KBM-7 (cell line): Measurements from ENCODE around the gene SIAH3.
A peak's percentile ranks its signal among the peaks of the same experiment; 100 is the strongest.

ENCODE experiments used
- DNase-seq: peaks from one replicate; pipeline ENCODE4 v3.0.0-alpha.2; 2015
- in situ Hi-C: fragments of 300-500 bp; cut with MboI; formaldehyde crosslinking; loops from 2 replicates; pipeline ENCODE4 v1.14.3; 2020; ENCODE audit warnings: low sequenced_read_pairs, low pct_unique_long_range_greater_than_20kb, mixed read lengths

Gene SIAH3

DNA sequence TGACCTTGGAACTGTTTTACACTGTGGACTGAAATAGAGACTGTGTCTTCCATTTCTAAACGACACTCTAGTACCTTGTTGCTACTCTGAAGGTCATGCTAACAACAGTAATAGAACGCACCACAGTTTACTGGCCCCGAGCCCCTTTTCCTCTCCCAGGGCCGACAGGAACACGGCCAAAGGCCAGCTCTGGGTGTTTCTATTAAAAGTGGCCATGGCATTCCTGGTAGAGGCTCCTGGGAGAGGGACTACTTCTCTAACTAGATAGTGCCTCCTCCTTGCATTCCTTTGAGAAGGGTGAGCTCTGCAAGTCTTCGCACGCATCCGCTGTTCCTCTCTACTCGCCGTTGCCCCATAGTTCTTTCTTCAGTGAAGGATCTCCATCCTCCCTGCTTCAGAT, 18.7 kb upstream of the SIAH3 start:
- in situ Hi-C loops, result no loop called here

DNA sequence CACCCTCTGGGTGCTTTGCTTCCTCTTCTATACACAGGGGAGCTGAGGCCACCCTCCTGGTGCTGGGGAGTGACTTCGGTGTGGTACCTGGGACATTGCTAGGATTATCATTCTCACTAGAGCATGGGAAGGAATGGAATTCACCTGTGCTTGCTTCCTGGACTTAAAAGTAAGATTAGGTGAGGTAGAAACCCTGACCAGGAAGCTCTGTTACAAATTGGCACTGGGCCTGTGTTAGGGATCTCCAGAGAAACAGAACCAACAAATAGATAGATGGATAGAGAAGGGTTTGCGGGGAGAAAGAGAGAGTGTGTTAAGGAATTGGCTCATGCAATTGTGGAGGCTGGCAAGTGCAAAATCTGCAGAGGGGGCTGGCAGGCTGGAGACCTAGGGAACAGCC, 13.9 kb upstream of the SIAH3 start:
- DNase-seq, result no peak
- in situ Hi-C loops, result no loop called here

More for the DNA sequence above, 18.7 kb upstream of the SIAH3 start:
- no peak for DNase-seq

DNA sequence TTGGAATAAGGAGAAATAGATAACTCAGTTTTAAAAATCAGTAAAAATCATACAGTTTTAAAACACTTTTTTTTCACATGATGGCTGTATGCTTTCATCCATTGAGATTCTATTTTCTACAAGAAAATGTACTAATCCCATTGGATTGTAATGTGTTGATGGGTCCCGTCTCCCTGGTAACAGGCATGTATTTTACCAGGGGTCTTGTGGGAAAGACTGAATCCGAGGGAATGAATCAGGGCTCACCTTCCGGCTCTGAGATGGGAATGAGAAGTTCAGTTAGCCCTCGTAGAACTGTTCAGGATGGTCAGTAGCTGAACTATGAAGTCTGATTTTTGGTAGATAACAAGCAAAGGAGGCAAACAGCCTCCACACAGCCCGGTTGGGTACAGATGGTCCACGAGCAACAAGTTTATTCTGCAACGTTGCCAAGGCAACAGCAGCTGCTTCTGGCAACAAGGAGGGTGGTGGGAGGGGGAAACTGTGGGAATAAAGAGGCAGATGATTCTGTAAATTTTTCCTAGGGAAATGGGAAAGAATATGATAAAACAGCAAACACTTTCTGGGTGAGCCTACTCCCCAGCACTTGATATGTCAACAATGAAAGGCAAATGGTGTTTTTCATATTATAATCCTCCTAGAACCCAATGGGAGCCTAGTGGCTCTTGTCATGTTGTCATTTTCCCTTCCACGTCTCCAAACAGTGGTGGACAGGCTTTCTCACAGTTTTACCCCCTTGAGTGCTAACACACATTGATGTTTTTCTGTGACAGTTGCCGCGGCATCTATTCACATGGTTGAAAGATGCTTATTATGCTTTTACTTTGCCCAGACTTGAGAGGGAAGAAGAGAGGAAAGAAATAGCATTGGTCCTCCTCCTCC, 12.4 kb upstream of the SIAH3 start:
- DNase-seq, result no peak
- in situ Hi-C loops, result no loop called here

DNA sequence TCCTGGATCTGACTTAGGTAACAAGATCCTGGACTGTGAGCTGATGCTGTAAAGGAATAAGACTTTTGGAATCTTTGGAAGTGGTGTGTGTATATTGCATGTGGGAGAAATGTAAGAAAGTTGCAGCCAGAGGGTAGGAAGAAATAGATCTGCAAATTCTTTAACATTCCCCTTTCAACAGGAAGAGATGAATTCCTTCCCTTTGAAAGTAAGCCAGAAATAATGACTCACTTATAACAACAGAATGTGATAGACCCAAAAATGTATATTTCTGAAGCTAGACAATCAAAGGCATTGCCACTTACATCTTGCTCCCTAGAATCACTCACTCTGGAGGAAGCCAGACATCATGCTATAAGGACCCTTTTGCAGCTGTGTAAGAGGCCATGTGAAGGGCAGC, 9.8 kb upstream of the SIAH3 start:
- in situ Hi-C loops, result no loop called here
- no peak for DNase-seq

DNA sequence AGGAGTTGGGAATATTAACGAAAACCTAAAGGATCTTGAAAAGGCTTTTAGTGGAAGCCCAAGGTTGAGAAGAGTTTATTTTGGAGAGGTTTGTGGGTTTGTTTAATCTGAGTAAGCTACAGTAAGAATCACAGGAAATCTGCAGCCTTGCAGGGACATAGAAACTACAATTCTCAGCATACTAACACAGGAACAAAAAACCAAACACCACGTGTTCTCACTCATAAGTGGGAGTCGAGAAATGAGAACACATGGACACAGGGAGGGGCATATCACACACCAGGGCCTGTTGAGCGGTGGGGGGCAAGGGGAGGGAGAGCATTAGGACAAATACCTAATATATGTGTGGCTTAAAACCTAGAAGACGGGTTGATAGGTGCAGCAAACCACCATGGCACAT, 8.7 kb upstream of the SIAH3 start:
- no peak for DNase-seq
- in situ Hi-C loops, result no loop called here

DNA sequence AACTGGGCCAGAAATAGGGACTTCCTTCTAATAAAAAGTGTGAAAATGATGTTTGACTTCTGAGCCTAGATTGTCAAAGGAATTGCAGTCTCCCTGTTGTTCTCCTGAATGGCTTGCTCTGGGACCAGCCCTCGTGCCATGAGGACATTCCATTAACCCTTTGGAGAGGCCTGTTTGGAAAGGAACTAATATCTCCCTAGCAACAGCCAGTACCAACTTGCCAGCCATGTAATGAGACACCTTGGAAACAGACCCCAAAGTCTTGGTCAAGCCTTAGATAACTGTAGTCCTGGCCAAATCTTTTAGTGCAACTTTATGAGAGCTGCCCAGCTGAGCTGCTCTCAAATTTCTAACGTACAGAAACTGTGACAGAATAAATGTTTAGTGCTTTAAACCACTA, 8.2 kb upstream of the SIAH3 start:
- in situ Hi-C loops, result no loop called here
- no peak for DNase-seq

DNA sequence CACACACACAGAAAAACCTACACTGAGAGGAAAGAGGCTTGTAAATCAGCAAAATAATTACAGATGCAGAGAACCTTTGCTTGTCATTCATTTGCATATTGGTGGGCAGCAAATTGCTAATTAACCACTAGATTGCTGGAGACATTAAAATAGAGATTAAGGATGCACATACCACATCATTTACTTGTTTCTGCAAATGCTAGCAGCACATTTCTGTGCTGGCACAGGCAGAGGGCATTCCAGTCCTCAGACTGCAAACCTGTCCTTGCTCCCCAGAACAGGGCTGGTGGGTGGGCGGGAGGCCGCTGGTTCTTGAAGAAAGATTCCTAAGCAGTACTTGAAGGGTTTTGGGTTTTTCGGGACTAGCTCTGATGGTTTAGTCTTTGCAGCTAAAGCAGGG, 941 bp upstream of the SIAH3 start:
- in situ Hi-C loops, result no loop called here
- no peak for DNase-seq

DNA sequence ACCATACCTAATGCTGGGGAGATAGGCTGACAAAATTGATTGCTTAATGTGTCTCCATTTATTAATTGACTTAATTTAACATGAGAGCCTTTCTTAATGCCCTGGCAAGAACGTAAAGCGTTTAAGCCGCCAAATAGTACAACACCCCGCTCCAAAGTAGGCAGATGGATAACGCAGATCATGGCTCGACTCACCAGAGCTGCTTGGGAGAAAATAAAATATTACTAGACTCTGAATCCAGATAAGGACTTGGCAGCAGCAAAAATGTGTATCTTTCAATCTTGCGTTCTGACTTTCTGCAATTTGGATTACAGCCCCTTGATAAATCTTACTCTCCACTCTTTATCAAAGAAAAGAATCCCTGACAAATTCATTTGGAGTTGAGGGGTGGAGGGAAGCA, 403 bp upstream of the SIAH3 start:
- no peak for DNase-seq
- in situ Hi-C loops, result no loop called here

DNA sequence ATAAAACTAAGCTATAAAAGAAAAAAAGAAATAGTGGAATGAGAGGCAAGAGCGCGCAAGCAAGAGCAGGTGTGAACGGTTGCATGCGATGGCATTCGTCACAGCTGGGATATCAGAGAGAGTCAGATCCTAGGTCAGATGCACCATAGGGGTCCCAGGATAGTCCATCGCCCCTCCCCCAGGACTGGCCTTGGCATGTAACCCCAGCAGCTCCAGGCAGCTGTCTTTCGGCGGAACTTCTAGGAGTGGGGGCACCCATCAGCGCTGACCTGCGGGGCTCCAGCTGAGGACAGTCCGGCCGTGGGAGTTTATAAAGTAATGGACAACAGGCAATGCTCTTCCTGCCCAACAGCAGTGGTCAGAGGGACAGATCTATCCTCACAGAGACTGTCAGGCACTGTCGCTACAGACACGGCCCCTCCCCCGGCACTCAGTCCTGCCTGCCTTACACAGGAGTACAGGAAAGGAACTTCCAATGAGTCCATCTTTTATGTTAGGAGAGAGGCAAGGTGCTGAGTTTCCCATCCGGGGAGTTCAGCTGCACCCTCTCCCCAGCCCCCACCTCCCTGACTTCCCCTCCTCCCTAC, 1.4 kb downstream of the SIAH3 start:
- in situ Hi-C loops, result no loop called here
- DNase-seq, result no peak

DNA sequence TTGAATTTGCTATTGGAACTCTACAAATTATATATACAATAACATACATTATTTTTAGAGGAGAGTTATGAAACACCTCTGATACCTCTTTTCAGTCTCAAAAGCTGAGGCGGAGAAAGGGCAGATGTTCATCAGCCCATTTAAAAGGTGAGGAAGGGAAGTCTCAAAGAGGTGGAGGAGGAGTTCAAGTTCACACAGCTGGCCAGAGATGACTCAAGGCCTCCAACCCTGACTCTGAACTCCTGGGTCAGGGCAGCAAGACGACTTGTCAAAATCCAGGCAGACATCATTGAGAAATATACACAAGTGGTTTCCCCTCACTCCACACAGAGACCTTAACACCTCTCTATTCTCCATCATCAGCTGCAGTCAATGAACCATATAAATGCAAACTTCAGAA, 2.1 kb downstream of the SIAH3 start:
- in situ Hi-C loops, result no loop called here
- no peak for DNase-seq

DNA sequence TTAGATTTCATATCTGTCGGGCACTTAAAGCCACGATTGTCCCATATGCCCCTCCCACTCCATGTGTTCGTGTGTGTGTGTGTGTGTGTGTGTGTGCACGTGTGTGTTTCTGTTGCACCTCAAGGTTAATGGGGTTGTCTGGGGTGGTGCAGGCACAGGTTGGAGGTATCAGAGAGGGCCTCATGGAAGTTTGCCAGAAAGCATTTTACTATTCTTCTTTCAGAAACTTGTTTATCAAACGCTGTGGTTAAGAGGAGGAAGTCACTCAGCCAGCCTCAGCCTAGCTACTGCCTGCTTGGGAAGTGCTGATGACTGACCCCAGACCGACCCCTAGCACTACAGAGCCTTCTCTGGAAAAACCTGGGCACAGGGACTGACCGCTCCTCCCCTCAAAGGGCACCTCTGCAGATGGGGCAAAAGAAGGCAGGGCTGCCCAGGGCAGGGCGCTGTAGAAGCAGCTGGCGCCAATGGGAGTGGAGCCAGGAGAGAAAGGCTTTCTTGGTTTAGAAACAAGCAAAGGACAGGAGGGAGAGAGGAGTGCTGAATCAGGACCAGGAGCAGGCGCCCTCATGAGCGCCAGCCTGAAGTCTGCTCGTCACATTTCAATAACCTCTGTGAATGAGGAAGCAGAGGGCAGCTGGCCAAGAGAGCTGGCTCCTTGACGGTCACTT, 3.9 kb downstream of the SIAH3 start:
- peak; percentile 84 for DNase-seq
- in situ Hi-C loops, result no loop called here

DNA sequence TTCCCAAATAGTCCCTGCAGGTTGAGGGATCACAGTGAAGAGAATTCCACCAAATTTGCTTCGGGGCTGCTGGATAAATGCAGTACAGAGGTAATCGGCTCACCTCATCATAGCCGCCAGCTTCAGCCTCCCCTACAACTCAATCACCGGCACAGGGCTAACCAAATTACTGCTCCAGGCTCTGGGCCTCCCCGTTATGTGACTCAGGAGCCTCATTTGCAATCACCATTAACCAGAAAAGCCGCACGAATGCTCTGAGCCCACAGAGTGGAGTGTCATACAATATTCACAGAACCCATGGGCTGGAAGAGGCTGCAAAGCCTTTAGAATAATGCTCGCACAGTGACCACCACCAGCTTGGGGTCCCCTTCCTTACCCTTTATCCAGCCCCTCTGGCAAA, 4.9 kb downstream of the SIAH3 start:
- DNase-seq, result no peak
- in situ Hi-C loops, result no loop called here

DNA sequence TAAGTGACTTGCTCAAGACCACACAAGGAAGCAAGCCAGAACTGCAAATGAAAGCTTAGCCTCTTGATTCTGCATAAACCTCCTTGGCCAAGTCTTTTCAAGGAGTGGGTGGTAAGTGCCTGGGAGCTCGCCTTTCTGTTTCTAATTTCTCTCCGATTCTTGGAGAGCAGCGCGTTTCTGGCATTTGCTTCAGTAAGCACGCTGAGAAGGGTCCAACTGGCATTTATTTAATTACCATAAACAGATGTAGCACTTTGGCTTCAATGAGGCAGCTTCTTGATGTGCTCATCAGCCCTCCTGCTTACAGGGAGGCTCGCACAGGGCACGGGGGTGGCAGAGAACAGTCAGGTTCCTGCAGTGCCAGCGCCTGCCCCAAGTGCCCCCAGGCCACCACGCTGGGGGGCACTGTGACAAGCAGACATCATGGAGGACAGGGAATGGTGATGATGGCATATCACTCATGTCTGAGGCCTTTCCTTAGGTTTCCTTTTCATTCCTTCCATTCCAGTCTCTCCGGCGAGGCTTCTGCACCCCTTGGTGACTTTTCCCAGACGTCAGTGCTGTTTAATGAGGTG, 13.3 kb downstream of the SIAH3 start:
- in situ Hi-C loops, result no loop called here
- DNase-seq, result no peak

DNA sequence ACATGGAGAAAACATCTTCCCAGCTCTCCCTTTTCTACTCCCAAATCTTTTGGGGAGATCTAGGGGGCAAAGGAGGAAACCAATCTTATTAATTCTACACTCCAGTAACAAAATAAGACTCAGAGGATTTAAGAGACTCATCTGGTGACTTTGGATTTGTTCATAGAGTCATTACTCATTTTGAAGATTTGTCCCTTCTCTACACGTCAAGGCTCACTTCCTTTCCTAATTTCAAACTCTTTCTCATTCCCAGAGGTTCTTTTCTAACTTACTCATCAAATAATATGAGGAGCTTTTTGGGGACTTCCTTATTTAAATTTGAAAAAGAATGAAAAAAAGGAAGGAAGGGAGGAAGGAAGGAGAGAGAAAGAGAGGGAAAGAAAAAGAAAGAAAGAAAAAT, 14.4 kb downstream of the SIAH3 start:
- in situ Hi-C loops, result no loop called here

DNA sequence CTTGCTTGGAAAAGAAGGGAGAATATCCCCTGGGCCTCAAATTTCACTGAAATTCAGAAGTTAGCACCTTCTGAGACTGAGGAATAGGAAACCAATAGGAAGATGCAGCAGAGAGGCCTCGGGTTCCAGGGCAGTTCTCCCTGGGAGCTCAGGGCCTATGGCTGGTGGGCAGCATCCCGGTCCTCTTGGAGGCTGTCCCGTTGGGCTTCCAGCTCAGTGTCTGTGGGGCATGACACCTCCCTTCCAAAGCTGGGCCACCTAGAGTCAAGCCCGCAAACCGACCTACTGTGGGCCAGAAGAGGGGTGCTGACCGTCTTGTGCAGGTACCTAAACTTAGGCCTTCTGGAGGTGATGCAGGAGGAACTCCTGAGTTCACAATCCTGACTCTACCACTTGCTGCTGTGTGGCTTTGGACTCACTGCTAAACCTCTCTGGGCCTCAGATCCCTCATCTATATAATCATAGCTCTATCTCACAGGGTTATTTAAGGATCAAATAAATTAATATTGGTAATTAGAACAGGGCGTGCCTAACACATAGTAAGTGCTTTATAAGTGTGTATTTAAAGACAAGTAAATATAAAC, 17.1 kb downstream of the SIAH3 start:
- in situ Hi-C loops, result no loop called here
- no peak for DNase-seq

More for the DNA sequence above, 14.4 kb downstream of the SIAH3 start:
- no peak for DNase-seq

DNA sequence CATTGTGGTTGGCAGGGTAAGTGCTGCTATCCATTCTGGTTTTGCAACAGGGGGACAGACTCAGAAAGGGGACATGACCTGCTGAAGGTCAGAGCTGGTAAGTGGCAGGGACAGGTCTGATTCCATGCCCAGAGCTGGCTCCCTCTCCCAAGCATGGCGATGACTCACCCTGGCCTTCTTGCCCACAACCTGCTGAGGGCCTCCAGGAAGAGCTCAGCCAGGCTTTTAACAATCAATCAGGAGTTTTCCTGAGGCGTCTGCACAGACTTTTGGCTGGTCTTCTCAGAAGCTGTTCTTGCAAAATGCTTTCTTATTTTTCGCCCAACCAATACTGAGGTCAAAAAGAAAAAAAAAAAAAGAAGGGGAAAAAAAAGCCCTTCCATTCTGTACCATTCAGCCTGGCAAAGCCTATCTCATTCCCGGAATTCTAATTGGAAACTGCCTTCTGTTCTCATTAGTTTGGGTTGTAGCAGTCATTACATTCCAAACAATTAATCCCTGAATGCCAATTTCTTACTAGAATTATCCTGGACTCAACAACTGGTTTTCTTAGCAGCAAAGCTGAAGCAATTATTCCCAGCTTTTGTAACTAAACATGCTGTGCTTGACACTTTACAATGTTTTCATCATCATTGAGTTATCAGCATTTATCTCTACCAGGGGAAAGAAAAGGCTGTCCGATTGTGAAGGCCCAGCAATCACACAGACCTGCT, 17.7 kb downstream of the SIAH3 start:
- peak; percentile 18 for DNase-seq
- in situ Hi-C loops, result no loop called here

DNA sequence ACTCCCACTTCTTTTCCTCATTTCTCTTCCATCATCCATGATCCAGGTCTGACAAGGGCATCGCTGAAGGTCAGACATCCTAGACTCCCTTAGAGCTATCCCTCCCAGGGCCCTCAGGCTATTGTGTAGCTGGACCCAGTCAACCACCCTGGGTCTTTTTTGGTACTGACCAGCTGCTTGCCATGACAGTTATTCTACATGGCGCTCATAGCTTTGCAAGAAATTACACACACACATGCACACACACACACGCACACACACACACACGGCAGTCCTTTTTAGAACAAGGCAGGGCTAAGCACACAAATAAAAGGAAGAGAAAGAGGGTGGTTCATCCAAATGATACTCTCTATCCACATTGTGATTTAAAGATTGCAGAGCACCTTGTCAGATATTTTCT, 18.3 kb downstream of the SIAH3 start:
- in situ Hi-C loops, result no loop called here
- no peak for DNase-seq

DNA sequence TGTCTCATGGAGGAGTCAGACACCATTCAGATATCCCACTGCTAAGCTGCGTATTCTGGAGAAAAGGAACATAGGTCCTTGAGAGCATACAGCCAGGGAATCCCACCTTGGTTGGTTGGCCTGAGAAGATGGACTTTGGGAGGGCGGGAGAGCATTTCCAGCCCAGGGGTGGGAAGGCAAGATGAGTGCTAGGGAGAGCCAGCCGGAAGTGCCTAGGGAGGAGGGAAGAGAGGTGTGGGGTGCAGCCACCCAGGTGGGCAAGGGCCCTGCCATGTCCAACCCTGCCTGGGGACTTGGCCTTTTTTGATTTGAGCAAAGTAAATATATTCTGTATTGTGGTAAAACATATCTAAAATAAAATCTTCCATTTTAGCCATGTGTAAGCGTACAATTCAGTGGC, 19.7 kb downstream of the SIAH3 start:
- DNase-seq, result no peak
- in situ Hi-C loops, result no loop called here

DNA sequence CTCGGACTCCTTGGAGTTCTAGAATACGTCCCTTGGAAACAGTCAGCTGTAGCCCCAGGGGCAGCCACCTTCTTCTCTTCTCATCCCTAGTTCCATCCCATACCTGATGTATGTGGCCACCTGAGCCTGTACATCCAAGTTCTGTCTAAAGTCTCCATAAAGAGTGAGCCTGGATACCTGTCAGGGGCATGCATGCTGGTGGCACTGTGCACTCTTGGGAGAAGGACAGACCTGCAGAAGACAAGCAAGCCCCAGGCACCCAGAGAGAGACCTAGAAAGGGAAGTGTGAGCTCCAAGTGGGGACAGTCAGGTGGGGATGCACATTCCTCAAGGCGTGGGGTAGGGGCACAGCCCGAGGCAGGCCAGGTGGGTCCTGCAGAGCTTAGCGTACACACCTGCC, 21.4 kb downstream of the SIAH3 start:
- DNase-seq, result no peak
- in situ Hi-C loops, result no loop called here
